CMK (cell line): Measurements from ENCODE around the gene TES.

ENCODE experiments used
- DNase-seq: peaks from one replicate; pipeline ENCODE4 v3.0.0-alpha.2; 2010; ENCODE audit warnings: low read depth

TES gene

GRCh38 chr7:116194115-116194514 lies 16.2 kb upstream of the TES start:
- no peak for DNase-seq

GRCh38 chr7:116195451-116195850 lies 14.9 kb upstream of the TES start:
- no peak for DNase-seq

GRCh38 chr7:116196947-116197346 lies 13.4 kb upstream of the TES start:
- no peak for DNase-seq

GRCh38 chr7:116197360-116197759 lies 13.0 kb upstream of the TES start:
- DNase-seq = no peak

GRCh38 chr7:116198748-116199410 lies 11.5 kb upstream of the TES start:
- DNase-seq = no peak

GRCh38 chr7:116200963-116201362 lies 9.4 kb upstream of the TES start:
- no peak for DNase-seq

- DNase-seq = no peak
Measured at GRCh38 chr7:116206141-116206540, 4.2 kb upstream of the TES start.

GRCh38 chr7:116208919-116209318 lies 1.4 kb upstream of the TES start:
- no peak for DNase-seq

GRCh38 chr7:116209561-116210070 lies 723 bp upstream of the TES start:
- no peak for DNase-seq

- peak; percentile 51 for DNase-seq
Measured at GRCh38 chr7:116211006-116211912, 920 bp downstream of the TES start.

- no peak for DNase-seq
Measured at GRCh38 chr7:116211913-116212596, 1.7 kb downstream of the TES start.

GRCh38 chr7:116212869-116213268 lies 2.5 kb downstream of the TES start:
- DNase-seq = no peak

GRCh38 chr7:116213361-116214130 lies 3.2 kb downstream of the TES start:
- DNase-seq = no peak

GRCh38 chr7:116214921-116215320 lies 4.6 kb downstream of the TES start:
- DNase-seq = no peak

GRCh38 chr7:116215551-116215950 lies 5.2 kb downstream of the TES start:
- DNase-seq = no peak

GRCh38 chr7:116216956-116217571 lies 6.7 kb downstream of the TES start:
- no peak for DNase-seq

- peak; percentile 46 for DNase-seq
Measured at GRCh38 chr7:116218051-116218645, 7.8 kb downstream of the TES start.

GRCh38 chr7:116218747-116219146 lies 8.4 kb downstream of the TES start:
- DNase-seq = no peak

GRCh38 chr7:116219288-116219687 lies 8.9 kb downstream of the TES start:
- no peak for DNase-seq

- DNase-seq = no peak
Measured at GRCh38 chr7:116219834-116220233, 9.5 kb downstream of the TES start.

GRCh38 chr7:116222501-116222900 lies 12.2 kb downstream of the TES start:
- no peak for DNase-seq
